Caco-2 (cell line): ENCODE results near the gene SLC25A33. TPM values are rescaled to one million over a fixed set of nuclear protein-coding genes. Genes with fewer than 3 reads are reported as not detected.

Experiments used
- BruUV-seq: library from RNA; stranded (reverse); fragments of 400-500 nt; replicated peaks from 2 replicates; lab custom pipeline; 2021; lab: Mats Ljungman, UMichigan
- CTCF ChIA-PET: fragments of 300-600 bp; sonication (Branson Sonifier 250); formaldehyde crosslinking; loops from one replicate; lab custom pipeline; 2022; ENCODE audit warnings: antibody characterized with exemption; lab: Charles Lee
- POLR2A ChIA-PET: fragments of 300-600 bp; sonication (Branson Sonifier 250); formaldehyde crosslinking; loops from one replicate; lab custom pipeline; 2022; ENCODE audit warnings: antibody characterized with exemption; lab: Charles Lee
- DNase-seq, 2 experiments: peaks; one replicate each; pipeline versions ENCODE4 v3.0.0 to v3.0.0-alpha.2; 2020 to 2022
- H3K27me3 ChIP-seq: replicated peaks from 2 replicates; pipeline ENCODE4 v1.6.0; 2011; ENCODE audit warnings: low read length; ENCODE audit not compliant: control insufficient read depth, insufficient read depth
- H3K36me3 ChIP-seq: 2 replicates; pipeline ENCODE4 v1.5.1; 2011; ENCODE audit warnings: low read length; ENCODE audit not compliant: control insufficient read depth, insufficient read depth
- H3K4me1 ChIP-seq: fragments of 250-450 bp; sonication (Bioruptor Pico); 2 replicates; pipeline ENCODE4 v1.5.1; 2020; ENCODE audit warnings: mild to moderate bottlenecking
- H3K4me3 ChIP-seq: 2 replicates; pipeline ENCODE4 v1.5.1; 2011; ENCODE audit warnings: low read depth, mild to moderate bottlenecking, control low read depth, low read length
- H3K9me3 ChIP-seq: fragments of 250-450 bp; sonication (Bioruptor Pico); 2 replicates; pipeline ENCODE4 v1.5.1; 2020; ENCODE audit warnings: mild to moderate bottlenecking, moderate library complexity
- H3K27ac Mint-ChIP-seq: one replicate; pipeline ENCODE4 v1.8.0; 2022; ENCODE audit warnings: mixed read lengths; ENCODE audit not compliant: unreplicated experiment
- H3K27me3 Mint-ChIP-seq: one replicate; pipeline ENCODE4 v1.8.0; 2022; ENCODE audit warnings: mixed read lengths; ENCODE audit not compliant: insufficient read depth, unreplicated experiment
- H3K36me3 Mint-ChIP-seq: one replicate; pipeline ENCODE4 v1.8.0; 2022; ENCODE audit warnings: mild to moderate bottlenecking, mixed read lengths; ENCODE audit not compliant: insufficient read depth, unreplicated experiment
- H3K4me1 Mint-ChIP-seq: one replicate; pipeline ENCODE4 v1.8.0; 2022; ENCODE audit warnings: low read depth, mixed read lengths; ENCODE audit not compliant: unreplicated experiment
- H3K4me3 Mint-ChIP-seq: one replicate; pipeline ENCODE4 v1.8.0; 2022; ENCODE audit warnings: mild to moderate bottlenecking, moderate library complexity, mixed read lengths; ENCODE audit not compliant: unreplicated experiment
- H3K9me3 Mint-ChIP-seq: one replicate; pipeline ENCODE4 v1.8.0; 2022; ENCODE audit warnings: mixed read lengths; ENCODE audit not compliant: unreplicated experiment
- intact Hi-C: fragments of 100-400 bp; cut with micrococcal nuclease; formaldehyde crosslinking; loops from one replicate; pipeline ENCODE4 v1.10.0; 2022; ENCODE audit not compliant: unreplicated experiment
- total RNA-seq: library from RNA; stranded (reverse); gene quantifications from 2 replicates; pipeline ENCODE4 v1.2.3, GENCODE V29; 2022
- TF ChIP-seq, protein P1 (sequence below), 2 experiments: fragments of 200-600 bp in 1 of 2; IDR thresholded peaks; 1 replicate in 1 of 2; 2 replicates in 1 of 2; pipeline versions ENCODE4 v1.5.1 to v1.8.0; 2011 to 2022; ENCODE audit warnings: antibody characterized with exemption in 1 of 2, control low read depth in 1 of 2, inconsistent platforms in 1 of 2, low read depth in 1 of 2, low read length in 1 of 2, mild to moderate bottlenecking in 1 of 2, moderate library complexity in 1 of 2; ENCODE audit not compliant: insufficient read depth in 1 of 2, severe bottlenecking in 1 of 2, unreplicated experiment in 1 of 2

Gene SLC25A33
- total RNA-seq, 1 experiment from 2014 or later = 11.2 TPM

DNA sequence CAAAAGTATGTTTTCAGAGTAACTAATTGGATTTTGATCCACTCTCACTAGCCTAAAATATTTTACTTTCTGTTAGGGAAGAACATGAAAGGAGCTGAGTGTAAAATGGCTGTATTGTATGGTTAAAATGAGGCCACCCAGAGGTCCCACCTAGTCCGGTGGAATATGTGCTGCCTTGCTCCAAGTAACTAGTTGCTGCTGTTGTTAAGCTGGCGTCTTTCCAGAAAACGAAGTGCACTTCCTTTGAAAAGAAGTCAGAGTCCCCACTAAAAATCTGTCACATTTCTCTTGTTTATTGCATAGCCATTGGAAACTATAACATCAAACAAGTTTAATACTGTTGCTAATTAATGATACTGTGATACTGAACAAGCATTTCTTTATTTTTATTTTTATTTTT, 3.2 kb downstream of the SLC25A33 start:
- peak overlapping the region; percentile 53 for H3K27ac Mint-ChIP-seq
- no peak overlapping the region for H3K4me3 Mint-ChIP-seq

DNA sequence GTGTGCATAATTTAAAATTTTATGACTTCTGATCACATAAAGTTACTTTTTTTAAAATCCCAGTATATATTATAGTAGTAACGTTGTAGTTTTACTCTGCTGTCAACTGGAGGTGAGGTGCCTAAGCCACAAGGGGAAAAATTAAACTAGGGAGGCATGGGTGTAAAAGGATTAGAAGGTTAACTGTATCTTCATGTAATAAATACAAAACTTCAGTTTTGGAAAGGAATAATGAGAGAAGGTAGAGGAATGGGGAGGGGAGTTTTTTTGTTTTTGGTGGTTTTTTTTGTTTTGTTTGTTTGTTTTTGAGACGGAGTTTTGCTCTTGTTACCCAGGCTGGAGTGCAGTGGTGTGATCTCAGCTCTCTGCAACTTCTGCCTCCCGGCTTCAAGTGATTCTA, 5.7 kb downstream of the SLC25A33 start:
- Mint-ChIP-seq H3K9me3 (no peaks in the 10 kb centered on the region), H3K27me3 (no peaks in the 10 kb centered on the region), H3K36me3 (peaks cover 15% of the 10 kb centered on the region), H3K4me1 (no peaks in the 10 kb centered on the region), H3K4me3 (no peak overlapping the region), H3K27ac (no peak overlapping the region)
- no peak for DNase-seq
- TF ChIP-seq, protein P1, sequence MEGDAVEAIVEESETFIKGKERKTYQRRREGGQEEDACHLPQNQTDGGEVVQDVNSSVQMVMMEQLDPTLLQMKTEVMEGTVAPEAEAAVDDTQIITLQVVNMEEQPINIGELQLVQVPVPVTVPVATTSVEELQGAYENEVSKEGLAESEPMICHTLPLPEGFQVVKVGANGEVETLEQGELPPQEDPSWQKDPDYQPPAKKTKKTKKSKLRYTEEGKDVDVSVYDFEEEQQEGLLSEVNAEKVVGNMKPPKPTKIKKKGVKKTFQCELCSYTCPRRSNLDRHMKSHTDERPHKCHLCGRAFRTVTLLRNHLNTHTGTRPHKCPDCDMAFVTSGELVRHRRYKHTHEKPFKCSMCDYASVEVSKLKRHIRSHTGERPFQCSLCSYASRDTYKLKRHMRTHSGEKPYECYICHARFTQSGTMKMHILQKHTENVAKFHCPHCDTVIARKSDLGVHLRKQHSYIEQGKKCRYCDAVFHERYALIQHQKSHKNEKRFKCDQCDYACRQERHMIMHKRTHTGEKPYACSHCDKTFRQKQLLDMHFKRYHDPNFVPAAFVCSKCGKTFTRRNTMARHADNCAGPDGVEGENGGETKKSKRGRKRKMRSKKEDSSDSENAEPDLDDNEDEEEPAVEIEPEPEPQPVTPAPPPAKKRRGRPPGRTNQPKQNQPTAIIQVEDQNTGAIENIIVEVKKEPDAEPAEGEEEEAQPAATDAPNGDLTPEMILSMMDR (IDR thresholded peaks at IDR 0.05; ENCODE audit: insufficient read depth in 1 of 2, low read depth in 1 of 2, low read length in 1 of 2, severe bottlenecking in 1 of 2, unreplicated experiment in 1 of 2) = no peak
- Histone ChIP-seq H3K4me3 (no peak overlapping the region), H3K27me3 (no peaks in the 10 kb centered on the region), H3K4me1 (no peaks in the 10 kb centered on the region), H3K9me3 (no peaks in the 10 kb centered on the region), H3K36me3 (no peaks in the 10 kb centered on the region; the same call in 1 of the 2 replicates)
- ChIA-PET POLR2A (no interaction called here), CTCF (no interaction called here)
- intact Hi-C loops = no loop called here
- no TSS peak for BruUV-seq

More for the DNA sequence above, 3.2 kb downstream of the SLC25A33 start:
- no peak overlapping the region for H3K4me3 ChIP-seq
- no peak for DNase-seq
- ChIA-PET CTCF (no interaction called here), POLR2A (no interaction called here)
- peaks cover 13% of the 10 kb centered on the region for H3K36me3 Mint-ChIP-seq
- H3K36me3 ChIP-seq = no peaks in the 10 kb centered on the region; the same call in 1 of the 2 replicates
- peaks cover 12% of the 10 kb centered on the region for H3K4me1 Mint-ChIP-seq
- no peaks in the 10 kb centered on the region for H3K27me3 ChIP-seq
- intact Hi-C loops = no loop called here
- TF ChIP-seq, protein P1 (IDR thresholded peaks at IDR 0.05; ENCODE audit: insufficient read depth in 1 of 2, low read depth in 1 of 2, low read length in 1 of 2, severe bottlenecking in 1 of 2, unreplicated experiment in 1 of 2) = no peak
- H3K9me3 Mint-ChIP-seq = no peaks in the 10 kb centered on the region
- no peaks in the 10 kb centered on the region for H3K27me3 Mint-ChIP-seq
- no peaks in the 10 kb centered on the region for H3K9me3 ChIP-seq
- BruUV-seq = no TSS peak
- H3K4me1 ChIP-seq = peaks cover 13% of the 10 kb centered on the region

DNA sequence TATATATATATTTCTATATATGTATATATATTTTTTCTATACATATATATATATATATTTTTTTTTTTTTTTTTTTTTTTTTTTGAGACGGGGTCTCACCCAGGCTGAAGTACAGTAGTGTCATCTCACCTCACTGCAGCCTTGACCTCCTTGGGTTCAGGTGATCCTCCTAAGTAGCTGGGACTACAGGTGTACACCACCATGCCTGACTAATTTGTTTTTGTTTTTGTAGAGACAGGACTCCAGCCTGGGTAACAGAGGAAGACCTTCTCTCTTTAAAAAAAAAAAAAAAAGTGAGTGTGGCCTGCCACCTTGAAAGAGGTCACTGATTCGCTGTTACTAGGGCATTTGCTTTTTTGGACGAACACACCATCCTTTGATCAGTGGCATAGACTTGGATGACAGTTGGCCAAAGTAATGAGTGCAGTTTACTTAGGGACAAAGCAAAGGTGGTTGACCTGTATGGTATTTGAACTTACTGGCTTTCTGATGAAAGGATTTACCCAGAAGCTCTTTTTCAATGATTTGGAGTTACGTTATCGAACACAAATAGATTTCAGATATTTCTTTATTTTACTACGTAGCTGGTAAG, 10.8 kb downstream of the SLC25A33 start:
- Histone ChIP-seq H3K9me3 (no peaks in the 10 kb centered on the region), H3K4me3 (no peak overlapping the region), H3K27me3 (no peaks in the 10 kb centered on the region), H3K36me3 (no peaks in the 10 kb centered on the region; the same call in 1 of the 2 replicates), H3K4me1 (peaks cover 5% of the 10 kb centered on the region; the same call in 1 of the 2 replicates)
- TF ChIP-seq, protein P1 (IDR thresholded peaks at IDR 0.05; ENCODE audit: insufficient read depth in 1 of 2, low read depth in 1 of 2, low read length in 1 of 2, severe bottlenecking in 1 of 2, unreplicated experiment in 1 of 2) = no peak
- ChIA-PET CTCF (no interaction called here), POLR2A (no interaction called here)
- no peak for DNase-seq
- BruUV-seq = no TSS peak
- Mint-ChIP-seq H3K4me1 (no peaks in the 10 kb centered on the region), H3K27ac (no peak overlapping the region), H3K27me3 (no peaks in the 10 kb centered on the region), H3K36me3 (peaks cover 20% of the 10 kb centered on the region), H3K4me3 (no peak overlapping the region), H3K9me3 (no peaks in the 10 kb centered on the region)
- intact Hi-C loops = no loop called here
